ENCODE measurements around the gene RTCA.
"Not testable (repeated sequence)": the region's sequence is repeated elsewhere in the genome, so short reads cannot be mapped to it uniquely, and the experiment has no call there.

RTCA gene

DNA sequence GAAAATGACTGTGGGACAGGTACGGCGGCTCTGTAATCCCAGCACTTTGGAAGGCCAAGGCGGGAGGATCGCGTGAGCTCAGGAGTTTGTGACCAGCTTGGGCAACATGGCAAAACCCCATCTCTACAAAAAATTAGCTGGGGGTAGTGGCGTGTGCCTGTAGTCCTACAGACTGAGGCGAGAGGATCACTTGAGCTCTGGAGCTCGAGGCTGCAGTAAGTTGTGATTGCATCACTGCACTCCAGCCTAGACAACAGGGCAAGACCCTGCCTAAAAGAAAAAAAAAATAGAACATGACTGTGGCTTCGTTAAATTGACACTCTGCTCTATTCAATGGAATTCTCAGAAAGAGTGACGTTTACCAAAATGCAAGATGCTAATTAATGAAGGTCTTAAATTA lies 12.5 kb upstream of the RTCA start:
- no peak overlapping the region for H3K9ac ChIP-seq (ENCODE audit: low read depth, low read length, poor library complexity)

GRCh38 chr1:100256273-100256672 lies 9.7 kb upstream of the RTCA start:
- no CpG with 5 or more reads among the region's 5 CpGs for WGBS, 2 donors (ENCODE audit: extremely low coverage in 2 of 2, insufficient read length in 2 of 2, insufficient replicate concordance in 1 of 2)
- H3K27me3 ChIP-seq (ENCODE audit: control insufficient read depth in 3 of 3, insufficient read depth in 3 of 3, low read depth in 1 of 3, low read length in 3 of 3), result not testable (repeated sequence)

More for the DNA sequence above, 12.5 kb upstream of the RTCA start:
- Histone ChIP-seq H3K9me3 (replicated peaks in 1 of 2; ENCODE audit: control insufficient read depth in 2 of 2, insufficient read depth in 1 of 2, low read depth in 1 of 2, low read length in 2 of 2) (no peaks in the 10 kb centered on the region), H3K4me2 (ENCODE audit: insufficient read depth, low read length, poor library complexity, severe bottlenecking) (no peak overlapping the region), H4K91ac (ENCODE audit: low read depth, low read length, poor library complexity) (no peak overlapping the region), H3K36me3 (replicated peaks in 1 of 2; ENCODE audit: control insufficient read depth in 2 of 2, insufficient read depth in 2 of 2, low read length in 2 of 2) (no peaks in the 10 kb centered on the region), H3K27me3 (ENCODE audit: control insufficient read depth in 3 of 3, insufficient read depth in 3 of 3, low read depth in 1 of 3, low read length in 3 of 3) (no peaks in the 10 kb centered on the region), H4K8ac (ENCODE audit: low read depth, low read length) (no peak overlapping the region), H3K14ac (ENCODE audit: low read length) (no peak overlapping the region), H2BK12ac (ENCODE audit: low read length) (no peak overlapping the region), H2BK5ac (ENCODE audit: low read length) (no peak overlapping the region), H2AK5ac (ENCODE audit: low read depth, low read length) (no peak overlapping the region), H3K4me1 (ENCODE audit: control insufficient read depth in 2 of 2, insufficient read depth in 1 of 2, low read depth in 1 of 2, low read length in 2 of 2) (peaks cover 5 to 7% of the 10 kb centered on the region in 2 donors), H3K4ac (ENCODE audit: low read length) (no peak overlapping the region), H3K4me3 (ENCODE audit: low read length in 2 of 2) (no peak overlapping the region), H3K23ac (ENCODE audit: low read depth, low read length, poor library complexity) (no peak overlapping the region), H2AFZ (ENCODE audit: low read length) (peak overlapping the region; percentile 54), H2BK15ac (ENCODE audit: low read length) (no peak overlapping the region), H2BK120ac (ENCODE audit: low read depth, low read length) (no peak overlapping the region), H3K18ac (ENCODE audit: low read length) (no peak overlapping the region), H3K27ac (replicated peaks; ENCODE audit: low read length) (no peak overlapping the region), H3K79me1 (ENCODE audit: low read depth, low read length) (peaks cover 2% of the 10 kb centered on the region)
- DNase-seq (ENCODE audit: low spot score), result no peak
- no CpG with 5 or more reads among the region's 10 CpGs for WGBS, 2 donors (ENCODE audit: extremely low coverage in 2 of 2, insufficient read length in 2 of 2, insufficient replicate concordance in 1 of 2)

DNA sequence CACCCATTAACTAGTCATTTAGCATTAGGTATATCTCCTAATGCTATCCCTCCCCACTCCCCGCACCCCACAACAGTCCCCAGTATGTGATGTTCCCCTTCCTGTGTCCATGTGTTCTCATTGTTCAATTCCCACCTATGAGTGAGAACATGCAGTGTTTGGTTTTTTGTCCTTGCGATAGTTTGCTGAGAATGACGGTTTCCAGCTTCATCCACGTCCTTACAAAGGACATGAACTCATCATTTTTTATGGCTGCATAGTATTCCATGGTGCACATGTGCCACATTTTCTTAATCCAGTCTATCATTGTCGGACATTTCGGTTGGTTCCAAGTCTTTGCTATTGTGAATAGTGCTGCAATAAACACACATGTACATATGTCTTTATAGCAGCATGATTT lies 7.6 kb upstream of the RTCA start:
- H3K18ac ChIP-seq (ENCODE audit: low read length); H3K4ac ChIP-seq (ENCODE audit: low read length); H3K9me3 ChIP-seq (replicated peaks in 1 of 2; ENCODE audit: control insufficient read depth in 2 of 2, insufficient read depth in 1 of 2, low read depth in 1 of 2, low read length in 2 of 2); H3K79me1 ChIP-seq (ENCODE audit: low read depth, low read length); H4K91ac ChIP-seq (ENCODE audit: low read depth, low read length, poor library complexity); H4K8ac ChIP-seq (ENCODE audit: low read depth, low read length); DNase-seq (ENCODE audit: low spot score); H3K4me3 ChIP-seq (ENCODE audit: low read length in 2 of 2); H2AK5ac ChIP-seq (ENCODE audit: low read depth, low read length); H3K4me2 ChIP-seq (ENCODE audit: insufficient read depth, low read length, poor library complexity, severe bottlenecking); H2BK5ac ChIP-seq (ENCODE audit: low read length); H3K36me3 ChIP-seq (replicated peaks in 1 of 2; ENCODE audit: control insufficient read depth in 2 of 2, insufficient read depth in 2 of 2, low read length in 2 of 2); H3K9ac ChIP-seq (ENCODE audit: low read depth, low read length, poor library complexity); H2BK12ac ChIP-seq (ENCODE audit: low read length); H3K27ac ChIP-seq (replicated peaks; ENCODE audit: low read length); H2AFZ ChIP-seq (ENCODE audit: low read length); H3K4me1 ChIP-seq (ENCODE audit: control insufficient read depth in 2 of 2, insufficient read depth in 1 of 2, low read depth in 1 of 2, low read length in 2 of 2); H3K14ac ChIP-seq (ENCODE audit: low read length); H3K27me3 ChIP-seq (ENCODE audit: control insufficient read depth in 3 of 3, insufficient read depth in 3 of 3, low read depth in 1 of 3, low read length in 3 of 3); H2BK15ac ChIP-seq (ENCODE audit: low read length); H3K23ac ChIP-seq (ENCODE audit: low read depth, low read length, poor library complexity); H2BK120ac ChIP-seq (ENCODE audit: low read depth, low read length): not testable (repeated sequence)
- no CpG with 5 or more reads among the region's 6 CpGs for WGBS, 2 donors (ENCODE audit: extremely low coverage in 2 of 2, insufficient read length in 2 of 2, insufficient replicate concordance in 1 of 2)

More at GRCh38 chr1:100256273-100256672, 9.7 kb upstream of the RTCA start:
- H3K9ac ChIP-seq (ENCODE audit: low read depth, low read length, poor library complexity); H3K14ac ChIP-seq (ENCODE audit: low read length); H4K91ac ChIP-seq (ENCODE audit: low read depth, low read length, poor library complexity); H3K4me1 ChIP-seq (ENCODE audit: control insufficient read depth in 2 of 2, insufficient read depth in 1 of 2, low read depth in 1 of 2, low read length in 2 of 2); H3K36me3 ChIP-seq (replicated peaks in 1 of 2; ENCODE audit: control insufficient read depth in 2 of 2, insufficient read depth in 2 of 2, low read length in 2 of 2); H2BK5ac ChIP-seq (ENCODE audit: low read length); H3K79me1 ChIP-seq (ENCODE audit: low read depth, low read length); H3K18ac ChIP-seq (ENCODE audit: low read length); H2BK120ac ChIP-seq (ENCODE audit: low read depth, low read length); H3K9me3 ChIP-seq (replicated peaks in 1 of 2; ENCODE audit: control insufficient read depth in 2 of 2, insufficient read depth in 1 of 2, low read depth in 1 of 2, low read length in 2 of 2); H2AFZ ChIP-seq (ENCODE audit: low read length); H3K27ac ChIP-seq (replicated peaks; ENCODE audit: low read length); H3K4me3 ChIP-seq (ENCODE audit: low read length in 2 of 2); H2AK5ac ChIP-seq (ENCODE audit: low read depth, low read length); H3K4me2 ChIP-seq (ENCODE audit: insufficient read depth, low read length, poor library complexity, severe bottlenecking); H3K23ac ChIP-seq (ENCODE audit: low read depth, low read length, poor library complexity); H4K8ac ChIP-seq (ENCODE audit: low read depth, low read length); H3K4ac ChIP-seq (ENCODE audit: low read length); H2BK12ac ChIP-seq (ENCODE audit: low read length); H2BK15ac ChIP-seq (ENCODE audit: low read length); DNase-seq (ENCODE audit: low spot score): not testable (repeated sequence)

DNA sequence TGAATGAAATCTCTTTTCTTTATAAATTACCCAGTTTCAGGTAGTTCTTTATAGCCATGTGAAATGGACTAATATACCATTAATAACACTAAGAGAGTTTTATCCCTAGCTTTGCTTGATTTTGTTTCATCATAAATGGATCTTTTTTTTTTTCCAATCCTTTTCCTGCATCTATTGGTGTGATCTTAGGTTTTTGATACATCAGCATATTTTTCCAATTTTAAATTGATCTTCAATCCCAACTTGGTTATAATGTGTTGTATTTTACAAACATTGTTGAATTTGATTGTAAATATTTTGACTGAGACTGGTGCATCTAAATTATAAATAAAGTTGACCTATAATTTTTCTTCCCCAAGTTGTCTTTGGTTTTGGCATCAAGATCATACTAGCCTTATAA lies 4.3 kb upstream of the RTCA start:
- no peak overlapping the region for H4K91ac ChIP-seq (ENCODE audit: low read depth, low read length, poor library complexity)
- H3K9ac ChIP-seq (ENCODE audit: low read depth, low read length, poor library complexity), result no peak overlapping the region
- H3K4me2 ChIP-seq (ENCODE audit: insufficient read depth, low read length, poor library complexity, severe bottlenecking), result no peak overlapping the region
- peaks cover 0 to 3% of the 10 kb centered on the region in 2 donors for H3K4me1 ChIP-seq (ENCODE audit: control insufficient read depth in 2 of 2, insufficient read depth in 1 of 2, low read depth in 1 of 2, low read length in 2 of 2)
- no peak overlapping the region for H3K4me3 ChIP-seq (ENCODE audit: low read length in 2 of 2)
- H3K23ac ChIP-seq (ENCODE audit: low read depth, low read length, poor library complexity), result no peak overlapping the region
- no peak overlapping the region for H2BK5ac ChIP-seq (ENCODE audit: low read length)
- no peak overlapping the region for H3K18ac ChIP-seq (ENCODE audit: low read length)
- H3K79me1 ChIP-seq (ENCODE audit: low read depth, low read length), result peaks cover 3% of the 10 kb centered on the region
- H3K27me3 ChIP-seq (ENCODE audit: control insufficient read depth in 3 of 3, insufficient read depth in 3 of 3, low read depth in 1 of 3, low read length in 3 of 3), result no peaks in the 10 kb centered on the region
- H3K36me3 ChIP-seq (replicated peaks in 1 of 2; ENCODE audit: control insufficient read depth in 2 of 2, insufficient read depth in 2 of 2, low read length in 2 of 2), result peaks cover 0 to 3% of the 10 kb centered on the region in 2 donors
- H2BK12ac ChIP-seq (ENCODE audit: low read length), result no peak overlapping the region
- no peak overlapping the region for H2BK120ac ChIP-seq (ENCODE audit: low read depth, low read length)
- H3K9me3 ChIP-seq (replicated peaks in 1 of 2; ENCODE audit: control insufficient read depth in 2 of 2, insufficient read depth in 1 of 2, low read depth in 1 of 2, low read length in 2 of 2), result peaks cover 0 to 13% of the 10 kb centered on the region in 2 donors
- H2AFZ ChIP-seq (ENCODE audit: low read length), result no peak overlapping the region
- DNase-seq (ENCODE audit: low spot score), result no peak
- H2BK15ac ChIP-seq (ENCODE audit: low read length), result no peak overlapping the region
- no peak overlapping the region for H3K14ac ChIP-seq (ENCODE audit: low read length)
- H3K27ac ChIP-seq (replicated peaks; ENCODE audit: low read length), result no peak overlapping the region
- H4K8ac ChIP-seq (ENCODE audit: low read depth, low read length), result no peak overlapping the region
- no peak overlapping the region for H2AK5ac ChIP-seq (ENCODE audit: low read depth, low read length)
- no peak overlapping the region for H3K4ac ChIP-seq (ENCODE audit: low read length)
